ENCODE results near the gene ITSN1.

The ITSN1 gene

DNA sequence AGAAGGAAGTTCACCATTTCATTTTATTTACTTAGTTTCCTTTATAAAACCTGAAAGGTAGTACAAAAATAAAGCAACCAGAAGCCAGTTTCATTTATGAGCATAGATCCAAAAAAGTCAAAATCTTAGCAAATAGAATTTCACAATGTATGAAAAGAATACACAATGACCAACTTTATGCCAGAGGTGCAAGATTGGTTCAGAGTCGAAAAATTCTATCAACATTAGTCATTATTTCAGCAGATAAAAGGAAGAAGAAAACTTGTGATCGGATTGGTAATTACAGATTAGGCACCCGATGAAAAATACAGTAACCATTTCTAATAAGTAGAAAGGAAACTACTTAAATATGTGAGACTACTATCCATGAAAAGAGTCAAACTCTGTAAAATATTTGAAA is 89.1 kb downstream of the ITSN1 start:
- no peak for DNase-seq (ENCODE audit: low spot score)

DNA sequence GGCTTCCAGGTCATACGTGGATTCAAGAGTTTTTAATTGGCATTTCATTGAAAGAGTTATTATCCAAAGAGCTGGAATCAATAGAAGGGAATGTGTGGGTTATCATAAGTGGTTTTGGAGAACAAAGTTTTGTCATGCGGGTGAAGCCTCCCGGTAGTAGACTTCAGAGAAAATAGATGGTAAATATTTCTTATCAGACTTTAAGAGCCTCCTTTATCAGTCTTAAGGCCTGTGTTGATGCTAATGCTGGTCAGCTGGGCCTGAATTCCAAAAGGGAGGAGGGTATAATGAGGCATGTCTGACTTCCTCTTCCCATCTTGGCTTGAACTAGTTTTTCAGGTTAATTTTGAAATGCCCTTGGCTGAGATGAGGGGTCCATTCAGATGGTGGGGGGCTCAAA is 89.7 kb downstream of the ITSN1 start:
- no peak for DNase-seq (ENCODE audit: low spot score)

DNA sequence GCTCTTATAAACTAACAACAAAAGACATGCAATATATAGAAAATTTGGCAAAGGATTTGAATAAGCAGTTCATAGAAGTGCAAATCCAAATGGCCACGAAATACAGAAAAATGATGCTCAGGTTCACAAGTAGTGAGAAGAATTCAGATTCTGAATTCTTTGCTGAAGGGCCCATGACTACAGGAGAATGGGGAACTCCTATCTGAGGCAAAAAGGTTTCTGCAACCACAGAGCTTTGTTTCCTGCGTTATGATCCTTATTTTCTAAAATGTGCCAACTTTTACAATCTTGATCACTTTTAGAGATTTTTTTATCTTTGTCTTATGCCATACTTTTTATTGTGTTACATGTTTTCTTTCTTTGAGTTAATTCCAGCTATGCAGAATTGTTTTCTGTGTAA is 91.3 kb downstream of the ITSN1 start:
- DNase-seq (ENCODE audit: low spot score): no peak

DNA sequence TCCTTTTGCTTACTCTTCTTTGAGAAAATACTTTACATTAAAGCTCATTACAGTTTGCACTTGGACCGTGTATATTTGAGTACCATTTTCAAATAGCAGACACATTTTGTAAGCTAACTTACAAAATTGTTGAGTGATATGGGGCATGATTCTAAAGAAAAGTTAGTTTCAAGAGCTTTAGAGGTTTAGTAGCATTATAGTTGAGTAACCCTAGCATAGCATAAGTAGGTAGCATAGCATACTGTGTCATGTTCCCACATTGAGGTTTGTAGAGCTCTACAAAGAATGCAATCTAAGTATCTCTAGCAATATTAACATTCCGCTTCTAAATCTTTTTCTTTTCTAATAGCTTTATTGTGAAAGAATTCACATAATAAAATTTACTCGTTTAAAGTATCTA is 92.0 kb downstream of the ITSN1 start:
- no peak for DNase-seq (ENCODE audit: low spot score)

DNA sequence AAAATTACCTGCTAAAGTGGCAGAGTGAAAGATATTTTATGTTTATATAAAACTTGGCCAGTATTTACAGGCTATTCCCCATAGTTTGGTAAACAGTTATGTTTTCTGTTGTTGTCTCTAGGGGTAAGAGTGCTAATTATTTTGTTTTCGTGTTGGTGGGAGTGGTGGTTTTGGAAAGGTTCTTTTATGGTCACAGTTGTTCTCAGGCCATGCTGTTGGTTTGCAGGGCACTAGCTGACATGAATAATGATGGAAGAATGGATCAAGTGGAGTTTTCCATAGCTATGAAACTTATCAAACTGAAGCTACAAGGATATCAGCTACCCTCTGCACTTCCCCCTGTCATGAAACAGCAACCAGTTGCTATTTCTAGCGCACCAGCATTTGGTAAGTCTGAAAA is 92.5 kb downstream of the ITSN1 start:
- no peak for DNase-seq (ENCODE audit: low spot score)

DNA sequence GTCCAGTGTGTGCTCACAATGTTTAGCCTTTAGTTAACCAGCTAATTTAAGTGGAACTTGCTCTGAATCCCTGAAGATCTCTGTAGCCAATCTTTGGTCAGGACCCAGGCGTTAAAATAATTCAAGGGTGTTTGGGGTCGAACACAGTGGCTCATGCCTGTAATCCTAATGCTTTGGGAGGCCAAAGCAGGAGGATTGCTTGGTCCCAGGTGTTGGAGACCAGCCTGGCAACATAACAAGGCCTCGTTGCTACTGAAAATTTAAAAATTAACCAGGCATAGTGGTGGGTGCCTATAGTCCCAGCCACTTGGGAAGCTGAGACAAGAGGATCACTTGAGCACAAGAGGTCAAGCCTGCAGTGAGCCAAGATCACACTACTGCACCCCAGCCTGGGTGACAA is 94.3 kb downstream of the ITSN1 start:
- no peak for DNase-seq (ENCODE audit: low spot score)

DNA sequence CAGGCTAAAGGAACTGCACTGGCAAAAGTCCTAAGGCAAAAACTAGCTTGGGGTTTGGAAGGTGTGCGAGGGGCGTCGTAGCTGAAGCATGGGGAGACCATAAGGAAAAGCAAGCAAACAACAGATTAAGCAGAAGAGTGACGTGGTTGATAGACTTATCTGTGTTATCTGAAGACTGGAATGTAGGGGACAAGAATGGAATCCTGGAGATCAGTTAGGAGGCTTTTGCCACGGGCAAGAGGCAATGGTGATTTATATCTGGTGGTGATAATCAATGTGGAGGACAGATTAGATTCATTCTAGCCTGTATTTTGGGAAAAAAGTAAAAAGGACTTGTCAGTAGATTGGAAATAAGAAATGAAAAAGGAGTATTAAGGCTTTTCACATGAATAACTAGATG is 97.4 kb downstream of the ITSN1 start:
- no peak for DNase-seq (ENCODE audit: low spot score)

DNA sequence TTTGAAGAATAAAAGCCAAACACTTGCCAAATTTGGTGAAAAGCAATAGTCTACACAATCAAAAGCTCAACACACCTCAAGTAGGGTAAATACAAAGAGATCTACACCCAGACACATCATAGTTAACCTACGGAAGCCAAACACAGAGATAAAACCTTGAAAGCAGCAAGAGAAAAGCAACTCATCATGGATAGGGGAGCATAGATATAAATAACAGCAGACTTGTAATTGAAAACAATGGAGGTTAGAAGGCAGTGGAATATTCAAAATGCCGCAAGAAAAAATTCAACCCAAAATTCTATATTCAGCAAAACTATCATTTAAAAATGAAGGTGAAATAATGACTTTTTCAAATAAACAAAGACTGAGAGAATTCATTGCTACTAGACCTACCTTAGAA is 105.1 kb downstream of the ITSN1 start:
- DNase-seq (ENCODE audit: low spot score): no peak

DNA sequence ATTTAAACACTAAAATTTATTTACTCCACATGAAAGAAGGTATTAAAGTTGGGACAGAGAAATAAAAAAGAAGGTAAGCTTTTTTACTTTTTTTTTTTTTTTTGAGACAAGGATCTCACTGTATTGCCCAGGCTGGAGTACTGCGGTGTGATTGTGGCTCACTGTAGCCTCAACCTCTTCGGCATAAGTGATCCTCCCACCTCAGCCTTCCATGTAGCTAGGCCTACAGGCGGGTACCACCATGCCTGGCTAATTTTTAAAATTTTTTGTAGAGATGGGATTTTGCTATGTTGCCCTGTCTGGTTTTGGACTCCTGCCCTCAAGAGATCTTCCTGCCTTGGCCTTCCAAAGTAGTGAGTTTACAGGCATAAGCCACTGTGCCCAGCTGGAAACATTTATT is 106.6 kb downstream of the ITSN1 start:
- DNase-seq (ENCODE audit: low spot score): no peak

DNA sequence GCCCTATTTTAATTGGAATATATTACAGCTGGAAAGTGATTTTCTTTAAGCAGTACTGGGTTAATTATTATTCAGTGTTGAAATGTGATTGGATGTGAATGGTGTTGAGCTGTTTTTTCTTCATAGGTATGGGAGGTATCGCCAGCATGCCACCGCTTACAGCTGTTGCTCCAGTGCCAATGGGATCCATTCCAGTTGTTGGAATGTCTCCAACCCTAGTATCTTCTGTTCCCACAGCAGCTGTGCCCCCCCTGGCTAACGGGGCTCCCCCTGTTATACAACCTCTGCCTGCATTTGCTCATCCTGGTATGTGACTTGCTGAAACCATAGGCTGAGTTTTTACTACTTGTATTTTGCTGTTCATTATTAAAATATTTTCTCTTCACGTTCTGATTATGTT is 107.7 kb downstream of the ITSN1 start:
- DNase-seq (ENCODE audit: low spot score): no peak

DNA sequence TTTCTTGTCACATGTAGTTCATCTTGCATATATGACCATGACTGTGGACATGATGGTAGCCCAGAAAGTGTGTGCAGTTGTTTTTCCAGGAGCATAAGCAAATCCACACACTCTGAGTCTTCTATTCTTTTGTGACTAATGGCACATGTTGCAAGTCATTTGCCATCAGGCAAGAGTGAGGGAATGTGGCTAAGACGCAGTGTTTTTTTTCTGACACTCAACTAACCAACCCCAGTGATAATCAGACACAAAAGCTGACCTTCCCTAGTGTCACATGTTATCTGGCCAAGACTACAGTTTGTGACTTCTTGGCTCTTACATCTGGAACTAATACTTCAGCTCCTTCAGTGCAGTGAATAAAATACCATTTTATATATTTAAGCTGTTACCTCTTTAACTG is 108.8 kb downstream of the ITSN1 start:
- peak; percentile 48 for DNase-seq (ENCODE audit: low spot score)

DNA sequence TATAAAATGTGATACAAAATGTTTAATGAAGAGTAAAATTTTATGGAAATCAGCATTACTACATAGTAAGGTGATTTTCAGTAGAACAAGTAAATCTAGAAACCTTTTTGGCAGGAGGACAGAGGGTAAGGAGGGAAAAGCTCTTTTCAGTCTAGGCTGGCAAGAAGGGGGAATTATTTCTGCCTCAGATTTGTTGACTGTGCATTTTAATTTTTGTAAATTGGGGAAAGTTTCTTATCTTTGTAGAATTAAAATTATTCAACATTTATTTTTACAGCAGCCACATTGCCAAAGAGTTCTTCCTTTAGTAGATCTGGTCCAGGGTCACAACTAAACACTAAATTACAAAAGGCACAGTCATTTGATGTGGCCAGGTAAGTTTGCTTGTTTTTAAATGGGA is 109.2 kb downstream of the ITSN1 start:
- no peak for DNase-seq (ENCODE audit: low spot score)

DNA sequence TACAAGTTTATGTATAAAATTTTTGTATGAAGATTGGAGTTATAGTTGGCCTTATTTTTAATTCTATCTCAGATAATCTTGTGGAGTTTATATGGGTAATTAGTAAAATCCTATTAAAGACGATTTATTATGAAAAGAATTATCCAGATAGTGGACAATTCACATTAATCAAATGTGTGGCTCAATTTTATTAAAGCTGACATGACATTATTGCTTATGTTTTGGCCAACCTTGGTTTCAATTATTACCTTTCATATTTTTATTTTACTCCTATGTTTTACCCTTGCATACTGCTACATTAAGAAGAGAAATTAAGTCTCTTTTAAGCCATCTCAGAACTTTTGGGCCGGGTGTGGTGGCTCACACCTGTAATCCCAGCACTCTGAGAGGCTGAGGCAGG is 110.0 kb downstream of the ITSN1 start:
- no peak for DNase-seq (ENCODE audit: low spot score)

DNA sequence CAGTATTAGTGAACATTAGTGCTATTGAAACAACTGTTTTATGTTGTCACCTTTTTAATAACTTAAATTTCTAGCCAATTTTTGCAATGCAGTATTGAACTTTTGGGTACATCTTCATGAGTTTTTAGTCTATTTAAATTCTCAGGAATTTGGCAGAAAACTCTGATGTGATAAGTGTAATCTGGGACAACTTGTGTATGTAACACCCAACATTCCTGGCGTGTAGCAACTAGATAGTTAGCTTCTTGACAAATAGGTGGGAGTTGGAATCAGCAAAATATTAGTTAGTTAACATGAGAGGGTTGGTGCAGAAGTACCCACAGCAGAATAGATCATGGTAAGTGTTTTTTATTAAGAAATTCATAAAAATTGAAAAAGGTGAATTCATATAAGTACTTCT is 111.6 kb downstream of the ITSN1 start:
- DNase-seq (ENCODE audit: low spot score): no peak

DNA sequence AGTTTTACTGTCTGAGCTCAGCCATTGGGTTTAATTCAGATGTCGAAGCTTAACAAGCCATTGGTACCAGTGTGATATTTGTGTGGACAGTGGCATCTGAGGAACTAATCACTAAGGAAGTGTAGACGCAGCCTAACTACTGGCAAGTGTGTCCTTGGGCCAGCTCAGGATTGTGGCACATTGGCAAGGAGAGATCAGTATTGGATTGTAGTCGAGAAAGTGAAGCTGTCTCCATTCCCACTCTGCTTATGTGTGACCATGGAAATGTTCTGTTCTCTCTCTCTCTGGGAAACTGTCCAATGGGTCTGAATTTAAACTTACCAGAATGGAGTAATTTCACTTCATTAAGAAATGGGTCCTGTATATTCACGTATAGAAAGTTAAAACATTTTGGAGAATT is 112.2 kb downstream of the ITSN1 start:
- no peak for DNase-seq (ENCODE audit: low spot score)

DNA sequence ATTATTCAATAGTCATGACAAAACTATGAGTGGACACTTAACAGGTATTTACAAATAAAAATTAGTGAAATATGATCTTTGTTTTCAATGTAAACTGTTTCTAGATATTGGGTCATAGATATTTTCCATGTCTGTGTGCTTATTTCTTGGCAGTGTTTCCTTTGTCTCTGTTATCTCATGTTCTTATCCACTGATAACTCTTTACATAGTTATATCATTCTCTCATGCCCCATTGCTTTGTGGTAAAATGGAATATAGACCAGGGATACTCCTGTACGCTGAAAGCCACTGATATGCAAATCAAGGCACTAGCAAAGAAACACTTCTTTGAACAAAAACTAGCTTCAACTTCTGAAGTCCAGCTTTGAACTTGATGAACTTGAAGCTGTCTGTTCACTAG is 113.1 kb downstream of the ITSN1 start:
- no peak for DNase-seq (ENCODE audit: low spot score)

DNA sequence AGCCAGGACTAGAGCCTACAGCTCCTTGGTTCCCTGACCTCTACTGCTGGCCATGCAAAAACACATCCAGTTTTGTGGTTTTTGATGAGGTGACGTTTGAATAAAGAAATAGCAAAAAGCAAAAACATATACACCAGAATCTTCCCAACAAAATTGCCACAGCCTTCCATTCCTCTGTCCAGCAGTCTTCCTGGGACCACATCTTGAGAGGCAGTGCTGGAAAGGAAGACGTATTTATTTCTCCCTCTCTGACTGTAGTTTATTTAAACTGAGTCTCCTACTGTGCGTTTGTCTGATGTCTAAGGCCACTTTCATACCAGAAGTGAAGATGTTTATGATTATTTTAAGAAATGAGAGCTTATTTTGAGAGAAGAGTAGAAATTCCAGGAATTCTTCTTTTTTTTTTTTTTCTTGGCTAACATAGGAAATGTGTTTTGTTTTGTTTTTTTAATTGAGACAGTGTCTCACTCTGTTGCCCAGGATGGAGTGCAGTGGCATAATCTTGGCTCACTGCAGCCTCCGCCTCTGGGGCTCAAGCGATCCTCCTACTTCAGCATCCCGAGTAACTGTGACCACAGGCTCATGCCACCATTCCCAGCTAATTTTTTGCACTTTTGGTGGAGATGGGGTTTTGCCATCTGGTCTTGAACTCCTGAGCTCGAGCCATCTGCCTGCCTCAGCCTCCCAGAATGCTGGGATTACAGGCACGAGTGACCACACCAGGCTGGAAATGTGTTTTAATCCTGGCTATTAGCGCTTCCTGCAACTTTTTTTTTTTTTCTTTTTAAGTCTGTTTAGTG is 118.5 kb downstream of the ITSN1 start:
- peak; percentile 45 for DNase-seq (ENCODE audit: low spot score)

DNA sequence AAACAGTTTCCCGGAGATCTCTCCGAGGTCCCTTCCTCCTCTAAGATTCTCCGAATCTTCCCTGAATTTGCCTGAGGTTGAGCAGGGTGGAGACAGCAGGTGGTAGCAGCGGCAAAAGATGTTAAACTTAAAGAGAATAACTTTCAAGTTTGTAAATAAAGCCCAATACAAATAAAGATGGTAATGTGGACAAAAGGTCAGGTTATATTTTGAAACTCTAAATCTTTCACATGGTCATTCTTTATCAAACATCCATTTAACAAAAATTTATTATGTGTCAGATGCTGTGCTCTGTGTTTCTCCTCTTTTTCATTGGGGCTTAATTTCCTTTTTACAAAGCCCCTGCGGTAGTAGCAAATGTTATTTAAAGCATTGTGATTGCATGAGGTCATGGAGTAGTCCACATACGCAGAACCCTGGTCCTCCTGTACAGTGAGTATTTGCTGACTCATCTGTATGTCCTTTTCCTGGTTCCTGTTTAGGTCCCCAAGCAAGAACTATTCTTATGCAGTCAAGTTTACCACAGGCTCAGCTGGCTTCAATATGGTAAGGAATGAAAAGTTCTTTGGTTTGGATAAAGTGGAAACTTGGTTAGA is 119.2 kb downstream of the ITSN1 start:
- peak; percentile 86 for DNase-seq (ENCODE audit: low spot score)

DNA sequence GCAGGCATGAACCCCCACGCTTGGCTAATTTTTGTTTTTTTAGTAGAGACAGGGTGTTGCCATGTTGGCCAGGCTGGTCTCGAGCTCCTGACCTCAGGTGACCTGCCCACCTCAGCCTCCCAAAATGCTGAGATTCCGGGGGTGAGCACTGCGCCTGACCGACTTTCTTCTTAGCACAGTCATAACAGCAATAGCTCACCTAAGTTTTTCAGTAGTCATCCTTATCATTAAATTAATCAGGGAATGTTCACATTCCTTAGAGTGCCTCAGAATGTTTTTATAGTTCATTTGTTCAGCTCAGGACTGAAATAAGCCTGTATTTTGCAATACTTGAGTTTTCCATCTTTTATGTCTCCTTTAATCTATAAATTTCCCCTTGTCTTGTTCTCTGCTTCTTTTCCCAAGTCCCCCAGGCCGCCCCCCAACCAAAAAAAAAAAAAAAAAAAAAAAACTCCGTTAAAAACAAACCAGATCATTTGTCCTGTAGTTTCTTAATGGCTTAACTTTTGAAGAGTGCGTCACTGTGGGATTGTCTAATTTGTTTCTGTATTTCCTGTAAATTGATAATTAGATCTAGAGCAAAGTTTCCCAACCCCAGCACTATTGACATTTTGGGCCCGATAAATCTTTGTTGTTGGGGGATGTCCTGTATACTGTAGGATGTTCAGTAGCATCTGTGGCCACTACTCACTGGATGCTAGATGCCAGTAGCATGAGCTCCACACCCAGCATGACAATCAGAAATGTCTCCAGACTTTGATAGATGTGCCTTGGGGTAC is 120.7 kb downstream of the ITSN1 start:
- DNase-seq (ENCODE audit: low spot score): no peak

DNA sequence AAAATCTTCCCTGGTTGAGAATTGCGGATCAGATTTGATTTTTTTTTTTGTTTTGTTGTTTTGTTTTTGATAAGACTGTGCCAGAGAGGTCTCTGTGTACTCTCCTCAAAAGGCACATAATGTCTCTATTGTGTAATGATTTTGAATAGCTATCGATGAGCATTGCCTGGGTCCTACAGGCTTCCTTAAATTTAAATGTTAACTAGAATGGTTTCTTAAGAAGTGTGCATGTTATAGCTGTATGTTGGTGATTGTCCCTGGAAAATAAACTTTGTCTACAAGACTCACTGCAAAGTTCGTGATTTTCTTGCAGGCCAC is 121.2 kb downstream of the ITSN1 start:
- no peak for DNase-seq (ENCODE audit: low spot score)

DNA sequence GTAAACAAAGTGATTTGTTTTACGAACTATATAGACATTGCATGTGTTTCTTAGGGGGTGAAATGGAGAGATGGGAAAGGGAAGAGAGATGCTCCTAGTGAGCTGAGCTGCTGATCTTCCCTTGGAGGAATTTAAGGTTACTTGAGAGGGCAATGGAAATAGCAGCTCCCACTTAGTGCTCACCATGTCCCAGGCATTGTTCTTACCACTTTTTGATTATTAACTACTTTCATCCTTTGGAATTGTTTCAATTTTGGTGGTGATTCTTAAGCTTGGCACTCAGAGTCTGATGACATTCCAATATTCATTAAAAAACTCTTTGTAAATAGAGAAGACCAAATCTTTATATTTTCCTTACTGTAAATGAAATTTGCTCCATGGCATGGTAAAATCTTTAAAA is 124.9 kb downstream of the ITSN1 start:
- peak; percentile 10 for DNase-seq (ENCODE audit: low spot score)

DNA sequence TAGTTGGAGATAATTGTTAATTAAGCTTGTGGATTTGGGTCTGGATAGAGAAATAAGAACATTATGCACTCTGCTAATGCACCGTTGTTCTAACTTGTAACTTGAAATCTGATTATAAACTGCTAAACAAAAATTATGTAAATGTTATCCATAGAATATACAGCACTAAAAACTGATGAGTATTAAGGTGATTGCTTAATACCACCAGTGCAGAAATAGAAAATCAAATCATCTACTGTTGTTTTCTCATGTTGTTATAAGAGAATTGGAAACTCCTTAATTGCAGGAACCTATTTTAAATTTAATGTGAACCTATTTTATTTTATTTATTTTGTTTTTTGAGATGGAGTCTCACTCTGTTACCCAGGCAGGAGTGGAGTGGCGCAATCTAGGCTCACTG is 125.7 kb downstream of the ITSN1 start:
- DNase-seq (ENCODE audit: low spot score): no peak

DNA sequence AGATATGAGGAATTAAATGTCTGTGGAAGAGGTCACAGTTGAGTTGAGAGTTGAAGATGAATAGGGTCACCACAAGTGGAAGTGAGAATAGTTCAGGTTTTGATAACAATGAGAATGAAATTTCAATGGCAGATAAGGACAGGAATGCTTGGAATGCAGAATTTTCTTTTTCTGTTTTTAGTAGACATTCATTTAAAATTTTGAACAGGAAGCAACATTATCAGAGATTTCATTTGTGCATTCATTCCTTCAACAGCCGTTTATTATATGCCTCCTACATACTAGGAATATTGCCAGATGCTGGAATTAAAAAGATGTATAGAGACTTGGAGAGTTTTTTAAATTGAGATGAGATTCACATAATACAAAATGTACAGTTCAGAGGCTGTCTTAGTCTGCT is 126.8 kb downstream of the ITSN1 start:
- DNase-seq (ENCODE audit: low spot score): no peak

DNA sequence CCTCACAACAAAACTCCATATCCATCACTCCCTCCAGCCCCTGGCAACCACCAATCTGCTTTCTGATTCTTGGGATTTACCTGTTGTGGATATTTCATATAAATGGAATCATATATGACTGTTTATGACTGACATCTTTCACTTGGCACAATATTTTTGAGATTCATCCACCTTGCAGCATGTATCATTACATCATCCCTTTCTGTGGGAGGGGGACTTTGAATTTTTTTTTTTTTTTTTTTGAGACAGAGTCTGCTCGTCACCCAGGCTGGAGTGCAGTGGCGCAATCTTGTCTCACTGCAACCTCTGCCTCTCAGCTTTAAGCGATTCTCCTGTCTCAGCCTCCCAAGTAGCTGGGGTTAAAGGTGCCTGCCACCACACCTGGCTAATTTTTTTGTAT is 128.2 kb downstream of the ITSN1 start:
- no peak for DNase-seq (ENCODE audit: low spot score)
